Body of pancreas (tissue), 4 donors: Measurements from ENCODE around the gene RGL2.

Experiments used
- CTCF ChIP-seq, 7 experiments: fragments of 450-650 bp in 4 of 7; fragments of 200-600 bp in 3 of 7; sonication (generic) in 3 of 7; IDR thresholded peaks; one replicate each; pipeline ENCODE4 v1.5.1; 2016 to 2019; ENCODE audit warnings: antibody characterized with exemption in 7 of 7
- POLR2A ChIP-seq, 3 donors: fragments of 450-650 bp; IDR thresholded peaks; one replicate each; pipeline ENCODE4 v1.6.1; 2016; ENCODE audit warnings: antibody characterized with exemption in 3 of 3, mild to moderate bottlenecking in 2 of 3

DNA sequence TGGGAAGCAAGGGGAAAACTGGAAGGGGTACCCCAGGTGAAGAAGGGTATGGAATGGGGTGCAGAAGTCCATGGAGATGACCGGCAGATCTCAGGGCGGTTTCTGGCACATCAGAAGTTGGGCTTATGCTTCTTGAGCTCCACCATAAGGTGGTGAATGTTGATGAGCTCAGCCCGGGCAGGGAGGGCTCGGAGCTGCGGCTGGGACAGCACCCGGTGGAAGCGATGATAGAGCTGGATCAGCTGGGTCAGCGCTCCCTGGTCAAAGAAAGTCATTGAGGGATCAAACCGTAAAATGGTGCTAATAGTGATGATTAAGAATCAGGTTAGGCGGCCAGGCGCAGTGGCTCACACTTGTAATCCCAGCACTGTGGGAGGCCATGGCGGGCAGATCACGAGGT is 48.0 kb downstream of the RGL2 start:
- TF ChIP-seq CTCF (IDR thresholded peaks at IDR 0.05) (no peak), POLR2A (IDR thresholded peaks at IDR 0.05) (no peak)
